Panc1 (cell line): ENCODE measurements around the gene IFNA5. TPM values are rescaled to one million over a fixed set of nuclear protein-coding genes. Genes with fewer than 3 reads are reported as not detected.

ENCODE experiments used
- ATAC-seq: fragments of 200-7000 bp; cut with Tn5 transposase; 2 replicates; pipeline ENCODE4 v1.9.1; 2020; ENCODE audit warnings: mild to moderate bottlenecking, moderate library complexity
- BruUV-seq: library from RNA; stranded (reverse); fragments of 400-500 nt; replicated peaks from 2 replicates; lab custom pipeline; 2021; lab: Mats Ljungman, UMichigan
- CTCF ChIA-PET: fragments of 300-600 bp; sonication (Branson Sonifier 250); formaldehyde crosslinking; loops from one replicate; lab custom pipeline; 2022; ENCODE audit warnings: antibody characterized with exemption; lab: Charles Lee
- POLR2A ChIA-PET: fragments of 300-600 bp; sonication (Branson Sonifier 250); formaldehyde crosslinking; loops from one replicate; lab custom pipeline; 2022; ENCODE audit warnings: antibody characterized with exemption; lab: Charles Lee
- DNase-seq: peaks from one replicate; pipeline ENCODE4 v3.0.0-alpha.2; 2010; ENCODE audit warnings: low read depth, low spot score
- H3K27ac ChIP-seq: 2 replicates; pipeline ENCODE4 v1.5.1; 2011; ENCODE audit warnings: mild to moderate bottlenecking, low read length, inconsistent platforms
- H3K27me3 ChIP-seq: fragments of 200-500 bp; sonication (Bioruptor generic); 2 replicates; pipeline ENCODE4 v1.6.0; 2014; ENCODE audit warnings: low read length, inconsistent platforms; ENCODE audit not compliant: control insufficient read depth, insufficient read depth
- H3K36me3 ChIP-seq: fragments of 200-500 bp; sonication (Bioruptor generic); 2 replicates; pipeline ENCODE4 v1.5.1; 2014; ENCODE audit warnings: inconsistent platforms, mild to moderate bottlenecking, low read length, moderate library complexity; ENCODE audit not compliant: control insufficient read depth, insufficient read depth
- H3K4me1 ChIP-seq: 2 replicates; pipeline ENCODE4 v1.5.1; 2011; ENCODE audit warnings: inconsistent platforms, mild to moderate bottlenecking, low read length, moderate library complexity; ENCODE audit not compliant: control insufficient read depth, insufficient read depth
- H3K4me3 ChIP-seq, 2 experiments: 2 replicates each; pipeline ENCODE4 v1.5.1; 2011 to 2012; ENCODE audit warnings: low read depth in 2 of 2, low read length in 2 of 2, mild to moderate bottlenecking in 2 of 2, inconsistent platforms in 1 of 2, moderate library complexity in 1 of 2
- H3K9me3 ChIP-seq: fragments of 200-500 bp; sonication (Bioruptor generic); 2 replicates; pipeline ENCODE4 v1.5.1; 2014; ENCODE audit warnings: low read depth, mild to moderate bottlenecking, inconsistent platforms, low read length, moderate library complexity; ENCODE audit not compliant: control insufficient read depth, insufficient read depth
- CTCF ChIP-seq: fragments of 450-650 bp; IDR thresholded peaks from 2 replicates; pipeline ENCODE4 v1.5.1; 2017; ENCODE audit warnings: mild to moderate bottlenecking
- POLR2AphosphoS5 ChIP-seq: IDR thresholded peaks from 2 replicates; pipeline ENCODE4 v1.6.1; 2012; ENCODE audit warnings: mild to moderate bottlenecking, low read depth, low read length, moderate library complexity
- REST ChIP-seq, 2 experiments: IDR thresholded peaks; 2 replicates each; pipeline ENCODE4 v1.6.1; 2011 to 2012; ENCODE audit warnings: low read depth in 2 of 2, control low read depth in 1 of 2, low read length in 1 of 2, mild to moderate bottlenecking in 1 of 2, moderate library complexity in 1 of 2; ENCODE audit not compliant: insufficient read depth in 1 of 2
- SIN3A ChIP-seq: IDR thresholded peaks from 2 replicates; pipeline ENCODE4 v1.6.1; 2012; ENCODE audit warnings: low read depth, mild to moderate bottlenecking, low read length, moderate library complexity, borderline replicate concordance; ENCODE audit not compliant: insufficient read depth
- in situ Hi-C: cut with HindIII; loops from 2 replicates; pipeline ENCODE4 v1.10.0; 2016; ENCODE audit warnings: low sequenced_read_pairs, low pct_unique_long_range_greater_than_20kb
- intact Hi-C: fragments of 100-400 bp; cut with micrococcal nuclease; formaldehyde crosslinking; loops from one replicate; pipeline ENCODE4 v1.10.0; 2022; ENCODE audit not compliant: unreplicated experiment
- total RNA-seq: library from RNA; stranded (reverse); gene quantifications from one replicate; pipeline ENCODE4 v1.2.1, GENCODE V29; 2021; ENCODE audit not compliant: unreplicated experiment

The IFNA5 gene
- total RNA-seq, 1 experiment from 2014 or later: not detected

- no peak overlapping the region for H3K27ac ChIP-seq
- no TSS peak for BruUV-seq
- H3K4me3 ChIP-seq: no peak overlapping the region
- ATAC-seq (no peak), DNase-seq (no peak)
- intact Hi-C loops: no loop called here
- H3K27me3 ChIP-seq: no peaks in the 10 kb centered on the region
- H3K36me3 ChIP-seq: no peaks in the 10 kb centered on the region
- in situ Hi-C loops: no loop called here
- H3K9me3 ChIP-seq: no peaks in the 10 kb centered on the region
- no peak for TF ChIP-seq POLR2AphosphoS5
- CTCF ChIA-PET: no interaction called here
- POLR2A ChIA-PET: no interaction called here
- no peaks in the 10 kb centered on the region for H3K4me1 ChIP-seq
These were observed 17.8 kb downstream of the IFNA5 start for GRCh38 chr9:21287280-21287679.

DNA sequence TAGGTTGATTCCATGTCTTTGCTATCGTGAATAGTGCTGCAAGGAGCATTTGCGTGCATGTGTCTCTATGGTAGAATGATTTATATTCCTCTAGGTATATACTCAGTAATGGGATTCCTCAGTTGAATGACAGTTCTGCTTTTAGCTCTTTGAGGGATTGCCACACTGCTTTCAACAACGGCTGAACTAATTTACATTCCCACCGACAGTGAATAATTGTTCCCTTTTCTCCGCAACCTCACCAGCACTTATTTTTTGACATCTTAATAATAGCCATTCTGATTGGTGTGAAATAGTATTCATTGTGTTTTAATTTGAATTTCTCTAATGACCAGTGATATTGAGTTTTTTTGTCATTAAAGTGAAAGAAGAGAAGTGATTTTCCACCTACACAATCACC is 18.5 kb downstream of the IFNA5 start:
- TF ChIP-seq REST (IDR thresholded peaks at IDR 0.05; ENCODE audit: insufficient read depth in 1 of 2, low read depth in 2 of 2, low read length in 1 of 2) (no peak), POLR2AphosphoS5 (no peak), CTCF (no peak)
- Histone ChIP-seq H3K9me3 (no peaks in the 10 kb centered on the region), H3K4me1 (no peaks in the 10 kb centered on the region), H3K27ac (no peak overlapping the region), H3K4me3 (no peak overlapping the region), H3K36me3 (no peaks in the 10 kb centered on the region), H3K27me3 (no peaks in the 10 kb centered on the region)
- DNase-seq: no peak
- ChIA-PET CTCF (no interaction called here), POLR2A (no interaction called here)
- intact Hi-C loops: no loop called here
- in situ Hi-C loops: no loop called here
- ATAC-seq: no peak
- no TSS peak for BruUV-seq

GRCh38 chr9:21286099-21286498 is 19.0 kb downstream of the IFNA5 start:
- in situ Hi-C loops (no loop called here), intact Hi-C loops (no loop called here)
- Histone ChIP-seq H3K4me3 (no peak overlapping the region), H3K36me3 (no peaks in the 10 kb centered on the region), H3K9me3 (no peaks in the 10 kb centered on the region), H3K4me1 (no peaks in the 10 kb centered on the region), H3K27me3 (no peaks in the 10 kb centered on the region), H3K27ac (no peak overlapping the region)
- no TSS peak for BruUV-seq
- ChIA-PET CTCF (no interaction called here), POLR2A (no interaction called here)
- DNase-seq: no peak
- TF ChIP-seq POLR2AphosphoS5 (no peak), CTCF (no peak), SIN3A (no peak), REST (IDR thresholded peaks at IDR 0.05; ENCODE audit: insufficient read depth in 1 of 2, low read depth in 2 of 2, low read length in 1 of 2) (no peak)
- no peak for ATAC-seq
